HG03039 (cell line): ENCODE results near the gene CHSY3.

Experiments
- ATAC-seq: cut with Tn5 transposase; IDR thresholded peaks from one replicate; pipeline ENCODE4 v1.9.1; 2021; ENCODE audit warnings: mild to moderate bottlenecking, moderate library complexity; ENCODE audit not compliant: unreplicated experiment

Gene CHSY3

GRCh38 chr5:130077007-130077406, 172.7 kb downstream of the CHSY3 start:
- no peak for ATAC-seq

- ATAC-seq = no peak
These were observed 174.4 kb downstream of the CHSY3 start for GRCh38 chr5:130078661-130079060.

- no peak for ATAC-seq
These were observed 186.5 kb downstream of the CHSY3 start for GRCh38 chr5:130090569-130091270.

GRCh38 chr5:130092991-130093390, 188.7 kb downstream of the CHSY3 start:
- ATAC-seq = no peak

- ATAC-seq = no peak
These were observed 192.2 kb downstream of the CHSY3 start for GRCh38 chr5:130096483-130096882.

- ATAC-seq = no peak
These were observed 194.7 kb downstream of the CHSY3 start for GRCh38 chr5:130099008-130099407.

GRCh38 chr5:130102375-130102774, 198.1 kb downstream of the CHSY3 start:
- ATAC-seq = peak; percentile 71

GRCh38 chr5:130102960-130103359, 198.7 kb downstream of the CHSY3 start:
- peak; percentile 13 for ATAC-seq

- ATAC-seq = no peak
These were observed 200.8 kb downstream of the CHSY3 start for GRCh38 chr5:130104895-130105688.

- ATAC-seq = no peak
These were observed 202.2 kb downstream of the CHSY3 start for GRCh38 chr5:130106480-130106879.

GRCh38 chr5:130109152-130109551, 204.9 kb downstream of the CHSY3 start:
- ATAC-seq = peak; percentile 48

GRCh38 chr5:130110328-130110727, 206.1 kb downstream of the CHSY3 start:
- ATAC-seq = no peak

GRCh38 chr5:130111746-130112145, 207.5 kb downstream of the CHSY3 start:
- peak; percentile 13 for ATAC-seq

- peak; percentile 68 for ATAC-seq
These were observed 208.0 kb downstream of the CHSY3 start for GRCh38 chr5:130112246-130112645.

GRCh38 chr5:130115686-130116085, 211.4 kb downstream of the CHSY3 start:
- ATAC-seq = no peak

- ATAC-seq = no peak
These were observed 212.2 kb downstream of the CHSY3 start for GRCh38 chr5:130116462-130116861.

GRCh38 chr5:130116972-130117371, 212.7 kb downstream of the CHSY3 start:
- no peak for ATAC-seq

- no peak for ATAC-seq
These were observed 222.5 kb downstream of the CHSY3 start for GRCh38 chr5:130126746-130127145.

- no peak for ATAC-seq
These were observed 231.2 kb downstream of the CHSY3 start for GRCh38 chr5:130135506-130135905.

- ATAC-seq = no peak
These were observed 232.0 kb downstream of the CHSY3 start for GRCh38 chr5:130136300-130136699.

- ATAC-seq = no peak
These were observed 233.4 kb downstream of the CHSY3 start for GRCh38 chr5:130137681-130138080.

- no peak for ATAC-seq
These were observed 234.3 kb downstream of the CHSY3 start for GRCh38 chr5:130138406-130139045.
